ENCODE data around the gene PON1.

PON1 gene

DNA sequence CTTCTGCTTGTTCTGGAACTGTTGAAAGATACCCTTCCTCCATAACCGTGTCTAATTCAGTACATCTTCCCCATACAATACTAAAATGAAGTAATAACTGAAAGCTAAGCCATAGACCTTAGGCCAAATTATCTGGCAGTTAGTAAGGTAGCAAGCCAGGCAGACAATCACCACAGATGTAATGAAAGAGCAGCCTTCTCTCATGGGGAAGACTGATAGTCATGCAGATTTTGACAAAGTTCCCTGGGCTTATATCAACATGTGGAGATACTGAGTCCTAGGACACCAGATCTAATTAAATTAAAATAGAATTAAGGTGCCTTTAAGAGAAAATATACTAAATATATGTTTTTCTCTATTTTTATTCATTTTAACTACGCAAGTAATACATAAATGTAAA is 61.5 kb downstream of the PON1 start:
- H3K36me3 Mint-ChIP-seq (ENCODE audit: low read depth): no peaks in the 10 kb centered on the region
- no peaks in the 10 kb centered on the region for H3K4me1 Mint-ChIP-seq (ENCODE audit: low read depth)
- no peaks in the 10 kb centered on the region for H3K27me3 Mint-ChIP-seq (ENCODE audit: low read depth)
- no peak for DNase-seq (ENCODE audit: low spot score)
- no peaks in the 10 kb centered on the region for H3K9me3 Mint-ChIP-seq
- no peak overlapping the region for H3K27ac Mint-ChIP-seq
- H3K4me3 Mint-ChIP-seq: no peak overlapping the region

GRCh38 chr7:95261895-95262415 is 62.4 kb downstream of the PON1 start:
- Mint-ChIP-seq H3K4me3 (no peak overlapping the region), H3K27me3 (ENCODE audit: low read depth) (no peaks in the 10 kb centered on the region), H3K4me1 (ENCODE audit: low read depth) (no peaks in the 10 kb centered on the region), H3K9me3 (no peaks in the 10 kb centered on the region), H3K27ac (no peak overlapping the region), H3K36me3 (ENCODE audit: low read depth) (no peaks in the 10 kb centered on the region)
- no peak for DNase-seq (ENCODE audit: low spot score)

- Mint-ChIP-seq H3K9me3 (no peaks in the 10 kb centered on the region), H3K4me1 (ENCODE audit: low read depth) (no peaks in the 10 kb centered on the region), H3K36me3 (ENCODE audit: low read depth) (no peaks in the 10 kb centered on the region), H3K27ac (no peak overlapping the region), H3K4me3 (no peak overlapping the region), H3K27me3 (ENCODE audit: low read depth) (no peaks in the 10 kb centered on the region)
- no peak for DNase-seq (ENCODE audit: low spot score)
Observed at GRCh38 chr7:95255691-95256090, 68.6 kb downstream of the PON1 start.

DNA sequence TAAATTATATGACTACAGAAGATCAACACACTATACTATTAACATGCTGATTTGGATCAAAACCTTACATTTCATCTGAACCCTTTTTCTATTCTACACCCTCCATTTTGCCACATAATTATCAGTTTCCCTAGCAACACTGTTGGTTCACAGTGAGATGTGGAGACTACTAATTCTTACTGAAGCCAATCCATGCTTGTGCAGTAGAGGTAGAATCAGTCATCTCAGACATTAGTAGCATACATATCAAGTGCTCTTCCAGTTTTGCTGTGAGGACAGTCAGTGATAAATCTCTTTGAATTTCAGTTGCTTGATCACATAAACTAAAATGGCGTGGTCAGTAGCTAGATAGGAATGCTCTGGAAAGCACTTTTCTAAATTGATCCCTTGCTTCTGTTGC is 70.3 kb downstream of the PON1 start:
- DNase-seq (ENCODE audit: low spot score): no peak
- Mint-ChIP-seq H3K9me3 (no peaks in the 10 kb centered on the region), H3K27ac (no peak overlapping the region), H3K36me3 (ENCODE audit: low read depth) (no peaks in the 10 kb centered on the region), H3K4me3 (no peak overlapping the region), H3K27me3 (ENCODE audit: low read depth) (no peaks in the 10 kb centered on the region), H3K4me1 (ENCODE audit: low read depth) (no peaks in the 10 kb centered on the region)

GRCh38 chr7:95251966-95252365 is 72.4 kb downstream of the PON1 start:
- Mint-ChIP-seq H3K27me3 (ENCODE audit: low read depth) (no peaks in the 10 kb centered on the region), H3K4me1 (ENCODE audit: low read depth) (no peaks in the 10 kb centered on the region), H3K4me3 (no peak overlapping the region), H3K27ac (no peak overlapping the region), H3K36me3 (ENCODE audit: low read depth) (no peaks in the 10 kb centered on the region), H3K9me3 (no peaks in the 10 kb centered on the region)
- DNase-seq (ENCODE audit: low spot score): no peak

DNA sequence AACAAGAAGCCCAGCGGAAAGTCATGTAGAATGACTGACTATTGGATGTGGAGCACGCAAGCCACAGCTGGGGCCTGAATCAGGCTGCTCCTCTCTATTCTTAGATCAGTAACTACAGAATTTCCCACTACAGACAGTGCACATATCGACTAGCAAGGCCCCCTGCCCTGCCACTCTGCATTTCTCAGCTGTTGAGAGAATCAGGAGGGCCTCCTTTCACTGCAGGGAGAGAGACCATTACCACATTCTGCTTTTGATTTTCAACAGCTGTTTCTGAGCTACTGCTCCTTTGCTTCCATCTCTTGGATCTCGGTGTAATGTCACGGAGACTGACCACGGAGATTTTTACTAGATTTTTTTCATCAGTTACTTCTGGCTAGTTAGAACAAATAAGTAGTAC is 73.8 kb downstream of the PON1 start:
- no peaks in the 10 kb centered on the region for H3K36me3 Mint-ChIP-seq (ENCODE audit: low read depth)
- H3K27ac Mint-ChIP-seq: no peak overlapping the region

More for the DNA sequence above, 73.8 kb downstream of the PON1 start:
- DNase-seq (ENCODE audit: low spot score): no peak
- H3K27me3 Mint-ChIP-seq (ENCODE audit: low read depth): no peaks in the 10 kb centered on the region
- H3K4me3 Mint-ChIP-seq: no peak overlapping the region
- H3K9me3 Mint-ChIP-seq: no peaks in the 10 kb centered on the region
- H3K4me1 Mint-ChIP-seq (ENCODE audit: low read depth): no peaks in the 10 kb centered on the region

All from T-helper 2 cell treated with Interferon-gamma antibody and Interleukin-4, amounts not matched to agents 5 μg/mL and 100 μg/mL, for 36 hours (primary cell).